K562 (cell line): ENCODE measurements around the gene CD34. TPM values are rescaled to one million over a fixed set of nuclear protein-coding genes. Genes with fewer than 3 reads are reported as not detected.

Experiments used
- ATF1 ChIP-seq, 2 experiments: fragments of 450-650 bp in 1 of 2; IDR thresholded peaks; 2 replicates each; pipeline ENCODE4 v1.6.1; 2016; ENCODE audit warnings: missing compliant biosample characterization in 1 of 2, missing genetic modification characterization in 1 of 2
- BACH1 ChIP-seq: fragments of 200-800 bp; sonication (Bioruptor generic); IDR thresholded peaks from 2 replicates; pipeline ENCODE4 v1.6.1; 2016; ENCODE audit warnings: missing genetic modification characterization, missing compliant biosample characterization
- CC2D1A ChIP-seq: fragments of 450-650 bp; IDR thresholded peaks from 2 replicates; pipeline ENCODE4 v1.6.1; 2017; ENCODE audit warnings: mild to moderate bottlenecking
- CREBBP ChIP-seq: IDR thresholded peaks from one replicate; pipeline ENCODE4 v1.6.1; 2012; ENCODE audit warnings: low read depth, mild to moderate bottlenecking, control low read depth, inconsistent platforms, low read length
- CTCFL ChIP-seq: IDR thresholded peaks from 2 replicates; pipeline ENCODE4 v1.6.1; 2011; ENCODE audit warnings: borderline replicate concordance, low read depth, mild to moderate bottlenecking, moderate library complexity, low read length; ENCODE audit not compliant: insufficient read depth, poor library complexity, severe bottlenecking
- GATAD2B ChIP-seq: fragments of 450-650 bp; IDR thresholded peaks from 2 replicates; pipeline ENCODE4 v1.6.1; 2017; ENCODE audit warnings: mild to moderate bottlenecking, borderline replicate concordance
- HMBOX1 ChIP-seq: sonication (generic); IDR thresholded peaks from 2 replicates; pipeline ENCODE4 v1.6.1; 2016
- HMG20A ChIP-seq: fragments of 450-650 bp; formaldehyde crosslinking; conservative IDR thresholded peaks from 2 replicates; pipeline ENCODE4 v1.4.0; 2020; ENCODE audit warnings: mild to moderate bottlenecking, mixed read lengths
- MAZ ChIP-seq, 2 experiments: fragments of 450-650 bp in 1 of 2; sonication (generic) in 1 of 2; formaldehyde crosslinking; IDR thresholded peaks in 1 of 2; conservative IDR thresholded peaks in 1 of 2; 2 replicates each; pipeline versions ENCODE4 v1.4.0 to v1.5.0; 2020; ENCODE audit warnings: mild to moderate bottlenecking in 1 of 2, missing genetic modification reagents in 1 of 2
- MIER1 ChIP-seq: fragments of 450-650 bp; IDR thresholded peaks from 2 replicates; pipeline ENCODE4 v1.6.1; 2016; ENCODE audit warnings: antibody characterized with exemption, mild to moderate bottlenecking, low read depth
- PHTF2 ChIP-seq: fragments of 250-450 bp; sonication (Bioruptor Pico); IDR thresholded peaks from 2 replicates; pipeline ENCODE4 v1.5.0; 2021; ENCODE audit warnings: mild to moderate bottlenecking
- SMAD1 ChIP-seq: fragments of 150-350 bp; IDR thresholded peaks from 2 replicates; pipeline ENCODE4 v1.6.1; 2014; ENCODE audit warnings: low read length, low read depth; ENCODE audit not compliant: partially characterized antibody
- SMC3 ChIP-seq: conservative IDR thresholded peaks from 2 replicates; pipeline ENCODE4 v1.6.1; 2011; ENCODE audit warnings: low read depth, low read length, improper control_type of control experiment; ENCODE audit not compliant: insufficient read depth
- ZC3H11A ChIP-seq: IDR thresholded peaks from 2 replicates; pipeline ENCODE4 v1.6.1; 2012; ENCODE audit warnings: low read depth, low read length, improper control_type of control experiment
- ZFP30 ChIP-seq: fragments of 250-450 bp; sonication (Bioruptor Pico); IDR thresholded peaks from 2 replicates; pipeline ENCODE4 v1.8.0; 2022; ENCODE audit warnings: moderate library complexity, mild to moderate bottlenecking, inconsistent platforms, borderline replicate concordance
- ZNF12 ChIP-seq: sonication (generic); formaldehyde crosslinking; IDR thresholded peaks from 2 replicates; pipeline ENCODE4 v1.4.0; 2020; ENCODE audit warnings: mild to moderate bottlenecking, missing genetic modification reagents
- polyA plus RNA-seq, 8 experiments: library from polyadenylated mRNA; depleted of rRNA in 4 of 8; stranded (reverse) in 5 of 8; unstranded in 3 of 8; fragments of >200 nt; fragmentation: Nextera tagmentation in 2 of 8; fragmentation: Illumina TruSeq in 1 of 8; extraction: Ambion mirVana in 2 of 8; extraction: Trizol in 1 of 8; gene quantifications; 2 replicates each; pipeline versions ENCODE4 v1.2.1 to v1.2.3, GENCODE V29; 2011 to 2014; ENCODE audit warnings: inconsistent platforms in 1 of 8, missing spikeins in 1 of 8
- total RNA-seq, 7 experiments: library from RNA; depleted of rRNA in 6 of 7; stranded (reverse); fragments of >200 nt in 6 of 7; fragmentation: Illumina TruSeq in 2 of 7; extraction: Trizol in 2 of 7; gene quantifications; 2 replicates each; pipeline versions ENCODE4 v1.2.1 to v1.2.3, GENCODE V29; 2011 to 2021; ENCODE audit warnings: low replicate concordance in 1 of 7
- TF ChIP-seq, protein P1 (sequence below), 2 experiments: IDR thresholded peaks in 1 of 2; conservative IDR thresholded peaks in 1 of 2; 2 replicates each; pipeline ENCODE4 v1.6.1; 2016; ENCODE audit warnings: low read depth in 2 of 2, mild to moderate bottlenecking in 1 of 2, missing compliant biosample characterization in 1 of 2, missing genetic modification characterization in 1 of 2, moderate library complexity in 1 of 2
- TF ChIP-seq, protein P2 (sequence below): sonication (generic); formaldehyde crosslinking; IDR thresholded peaks from 2 replicates; pipeline ENCODE4 v1.8.1; 2023; ENCODE audit warnings: mild to moderate bottlenecking, missing genetic modification reagents
- TF ChIP-seq, protein P3 (sequence below): sonication (generic); formaldehyde crosslinking; IDR thresholded peaks from 2 replicates; pipeline ENCODE4 v1.8.0; 2022; ENCODE audit warnings: mild to moderate bottlenecking, missing genetic modification reagents

CD34 gene
- total and polyA plus RNA-seq, 9 of the 15 experiments (the other 6 are each of a cell fraction or from before 2014, with no cell fraction given): not detected

GRCh38 chr1:207876131-207876530 is 34.8 kb downstream of the CD34 start (continued):
- TF ChIP-seq, protein P1, sequence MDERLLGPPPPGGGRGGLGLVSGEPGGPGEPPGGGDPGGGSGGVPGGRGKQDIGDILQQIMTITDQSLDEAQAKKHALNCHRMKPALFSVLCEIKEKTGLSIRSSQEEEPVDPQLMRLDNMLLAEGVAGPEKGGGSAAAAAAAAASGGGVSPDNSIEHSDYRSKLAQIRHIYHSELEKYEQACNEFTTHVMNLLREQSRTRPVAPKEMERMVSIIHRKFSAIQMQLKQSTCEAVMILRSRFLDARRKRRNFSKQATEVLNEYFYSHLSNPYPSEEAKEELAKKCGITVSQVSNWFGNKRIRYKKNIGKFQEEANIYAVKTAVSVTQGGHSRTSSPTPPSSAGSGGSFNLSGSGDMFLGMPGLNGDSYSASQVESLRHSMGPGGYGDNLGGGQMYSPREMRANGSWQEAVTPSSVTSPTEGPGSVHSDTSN (CRISPR knock-in tag; IDR thresholded peaks at IDR 0.05; ENCODE audit: low read depth): no peak
- TF ChIP-seq, protein P1 (tag; conservative IDR thresholded peaks at IDR 0.05; ENCODE audit: low read depth): no peak
- TF ChIP-seq HMBOX1 (no peak), ZFP30 (CRISPR knock-in tag) (no peak), ATF1 (CRISPR knock-in tag; IDR thresholded peaks at IDR 0.05) (no peak), ATF1 (tag; IDR thresholded peaks at IDR 0.05) (no peak), CREBBP (no peak), HMG20A (CRISPR knock-in tag) (no peak), MIER1 (no peak), GATAD2B (no peak), PHTF2 (no peak), SMC3 (0 out of 2 replicates have a peak, but pooled peaks have one; percentile 21), ZC3H11A (no peak), BACH1 (tag) (no peak), SMAD1 (no peak), MAZ (CRISPR knock-in tag; conservative IDR thresholded peaks at IDR 0.05 in 1 of 2, IDR thresholded peaks at IDR 0.05 in 1 of 2) (peak in 1 of 2 experiments; percentile 48; a peak in 1 of 4 replicates), ZNF12 (CRISPR knock-in tag) (no peak), CTCFL (peak; percentile 61), CC2D1A (0 out of 2 replicates have a peak, but pooled peaks have one; percentile 15)
- TF ChIP-seq, protein P2, sequence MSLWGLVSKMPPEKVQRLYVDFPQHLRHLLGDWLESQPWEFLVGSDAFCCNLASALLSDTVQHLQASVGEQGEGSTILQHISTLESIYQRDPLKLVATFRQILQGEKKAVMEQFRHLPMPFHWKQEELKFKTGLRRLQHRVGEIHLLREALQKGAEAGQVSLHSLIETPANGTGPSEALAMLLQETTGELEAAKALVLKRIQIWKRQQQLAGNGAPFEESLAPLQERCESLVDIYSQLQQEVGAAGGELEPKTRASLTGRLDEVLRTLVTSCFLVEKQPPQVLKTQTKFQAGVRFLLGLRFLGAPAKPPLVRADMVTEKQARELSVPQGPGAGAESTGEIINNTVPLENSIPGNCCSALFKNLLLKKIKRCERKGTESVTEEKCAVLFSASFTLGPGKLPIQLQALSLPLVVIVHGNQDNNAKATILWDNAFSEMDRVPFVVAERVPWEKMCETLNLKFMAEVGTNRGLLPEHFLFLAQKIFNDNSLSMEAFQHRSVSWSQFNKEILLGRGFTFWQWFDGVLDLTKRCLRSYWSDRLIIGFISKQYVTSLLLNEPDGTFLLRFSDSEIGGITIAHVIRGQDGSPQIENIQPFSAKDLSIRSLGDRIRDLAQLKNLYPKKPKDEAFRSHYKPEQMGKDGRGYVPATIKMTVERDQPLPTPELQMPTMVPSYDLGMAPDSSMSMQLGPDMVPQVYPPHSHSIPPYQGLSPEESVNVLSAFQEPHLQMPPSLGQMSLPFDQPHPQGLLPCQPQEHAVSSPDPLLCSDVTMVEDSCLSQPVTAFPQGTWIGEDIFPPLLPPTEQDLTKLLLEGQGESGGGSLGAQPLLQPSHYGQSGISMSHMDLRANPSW (CRISPR knock-in tag): no peak
- TF ChIP-seq, protein P3, sequence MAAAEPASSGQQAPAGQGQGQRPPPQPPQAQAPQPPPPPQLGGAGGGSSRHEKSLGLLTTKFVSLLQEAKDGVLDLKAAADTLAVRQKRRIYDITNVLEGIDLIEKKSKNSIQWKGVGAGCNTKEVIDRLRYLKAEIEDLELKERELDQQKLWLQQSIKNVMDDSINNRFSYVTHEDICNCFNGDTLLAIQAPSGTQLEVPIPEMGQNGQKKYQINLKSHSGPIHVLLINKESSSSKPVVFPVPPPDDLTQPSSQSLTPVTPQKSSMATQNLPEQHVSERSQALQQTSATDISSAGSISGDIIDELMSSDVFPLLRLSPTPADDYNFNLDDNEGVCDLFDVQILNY (CRISPR knock-in tag): no peak
